Lung microvascular endothelial cell (primary cell): ENCODE results near the gene MEG3. TPM values are rescaled to one million over a fixed set of nuclear protein-coding genes. Genes with fewer than 3 reads are reported as not detected.

Experiments
- DNase-seq, 2 donors: peaks; one replicate each; pipeline versions ENCODE4 v3.0.0 to v3.0.0-alpha.2; 2010; ENCODE audit warnings: low read depth in 2 of 2
- total RNA-seq: library from RNA; depleted of rRNA; stranded (reverse); fragments of >200 nt; gene quantifications from 2 replicates; pipeline ENCODE4 v1.2.1, GENCODE V29; 2014

Gene MEG3
- total RNA-seq, 1 donor from 2014 or later, result 0.99 TPM

DNA sequence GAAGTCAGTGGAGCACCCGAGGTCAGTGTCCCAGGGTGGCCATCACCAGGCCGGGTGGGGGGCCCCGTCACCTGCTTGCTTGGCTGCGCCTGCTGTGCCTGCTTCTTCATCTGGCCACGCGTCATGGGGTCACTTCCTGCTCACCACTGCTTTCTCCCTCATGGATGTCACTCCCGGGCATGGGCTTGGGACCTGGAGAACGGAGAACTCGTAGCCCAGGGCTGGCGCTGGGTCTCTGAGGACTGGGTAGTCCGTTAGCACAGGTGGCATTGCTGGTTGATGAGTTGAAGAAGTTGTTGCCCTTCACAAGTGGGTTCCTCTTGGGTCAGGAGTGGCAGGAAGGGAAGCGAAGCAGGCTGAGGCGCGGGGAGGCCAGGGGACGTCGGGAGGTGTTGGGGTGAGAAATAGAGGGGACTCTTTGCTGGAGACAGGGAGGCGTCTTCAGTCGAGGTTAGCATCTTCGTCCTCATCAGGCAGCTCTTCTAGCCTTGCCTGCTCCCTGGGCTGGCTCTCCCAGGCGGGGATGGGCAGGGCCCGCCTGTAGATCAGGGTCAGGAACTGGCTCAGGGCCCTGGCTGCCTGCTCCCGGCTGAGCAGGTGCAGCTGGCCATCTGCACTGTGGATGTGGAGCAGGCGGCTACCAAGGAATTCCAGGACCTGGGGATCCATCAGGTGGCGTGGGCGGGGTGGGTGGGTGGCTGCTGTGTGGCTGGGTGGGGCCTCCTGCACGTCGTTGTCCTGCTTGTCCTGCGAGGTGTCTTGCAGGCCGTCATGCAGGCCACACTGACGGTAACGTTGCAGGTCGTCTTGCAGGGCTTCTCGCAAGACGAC, 54.6 kb downstream of the MEG3 start:
- DNase-seq, result no peak

DNA sequence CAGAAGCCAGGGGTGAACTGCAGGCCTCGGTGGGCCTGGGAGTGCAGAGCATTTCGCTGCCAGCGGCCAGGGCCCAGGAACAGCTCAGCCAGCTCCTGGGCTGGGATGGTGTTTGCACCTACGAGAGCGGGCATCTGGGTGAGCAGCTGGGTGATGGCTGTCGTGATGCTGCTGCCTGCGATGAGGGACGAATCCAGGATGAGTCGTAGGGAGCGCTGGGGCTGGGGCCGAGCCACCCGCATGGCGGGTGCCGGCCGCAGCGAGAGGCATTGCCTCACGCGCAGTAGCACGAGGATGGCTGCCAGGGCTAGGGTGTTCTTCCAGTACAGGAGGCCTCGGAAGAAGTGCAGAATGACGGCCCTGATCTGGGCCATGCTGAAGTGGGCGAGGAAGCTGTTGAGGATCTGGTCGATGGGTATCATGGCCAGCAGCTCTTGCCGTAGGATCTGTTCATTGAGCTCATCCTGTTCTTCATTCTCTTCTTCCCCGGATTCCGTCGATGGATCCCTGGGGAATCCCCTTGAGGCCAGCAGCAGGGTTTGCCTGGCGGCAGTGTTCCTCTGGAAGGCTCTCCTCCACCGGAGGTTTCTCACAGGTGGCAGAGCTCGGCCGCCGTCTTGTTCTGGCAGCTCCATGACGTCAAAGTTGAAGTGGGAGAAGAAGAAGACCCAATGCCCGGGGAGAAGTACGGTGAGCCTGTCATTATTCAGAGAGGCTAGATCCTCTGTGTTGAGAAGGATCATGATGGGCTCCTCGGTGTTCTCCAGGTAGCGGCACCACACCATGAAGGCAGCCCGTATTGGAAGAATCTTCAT, 55.5 kb downstream of the MEG3 start:
- no peak for DNase-seq

DNA sequence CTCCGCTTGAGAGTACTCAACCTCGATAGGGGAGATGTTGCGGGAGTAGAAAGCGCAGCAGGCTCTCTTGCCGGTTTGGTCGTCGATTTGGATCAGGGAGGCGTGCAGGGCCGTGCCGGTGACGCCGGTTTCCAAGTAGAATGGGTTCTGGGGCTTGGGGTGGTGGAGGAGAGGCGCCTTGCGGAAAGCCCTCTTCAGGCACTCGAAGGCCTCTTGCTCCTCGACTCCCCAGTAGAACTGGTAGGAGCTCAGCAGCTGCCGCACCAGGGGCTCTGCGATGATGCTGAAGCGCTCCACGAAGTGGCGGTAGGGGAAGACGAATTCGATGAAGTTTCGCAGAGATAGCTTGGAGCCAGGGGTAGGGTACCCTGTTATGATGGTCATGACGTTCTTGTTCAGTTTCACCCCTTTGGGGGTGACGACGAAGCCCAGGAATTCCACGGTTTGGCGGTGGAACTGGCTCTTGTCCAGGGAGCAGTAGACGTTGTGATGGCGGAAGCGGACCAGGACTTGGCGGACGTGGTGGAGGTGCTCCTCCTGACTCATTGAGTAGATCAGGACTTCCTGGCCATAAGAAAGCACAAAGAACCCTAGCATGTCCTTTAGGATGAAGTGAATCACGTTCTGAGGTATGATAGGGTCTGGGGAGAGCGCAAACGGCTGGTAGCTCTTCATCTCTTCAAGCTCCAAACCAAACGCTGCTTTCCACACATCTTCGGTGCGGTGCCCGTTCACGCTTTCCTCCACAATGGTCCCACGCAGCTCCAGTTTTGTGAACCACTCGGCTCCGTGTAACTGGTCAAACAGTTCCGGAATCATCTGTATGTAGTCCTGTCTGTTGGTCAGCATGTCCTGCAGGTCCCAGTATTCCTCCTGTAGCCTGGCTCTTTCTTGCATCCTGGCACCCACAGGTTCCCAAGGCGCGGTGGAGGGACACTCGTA, 56.4 kb downstream of the MEG3 start:
- no peak for DNase-seq

DNA sequence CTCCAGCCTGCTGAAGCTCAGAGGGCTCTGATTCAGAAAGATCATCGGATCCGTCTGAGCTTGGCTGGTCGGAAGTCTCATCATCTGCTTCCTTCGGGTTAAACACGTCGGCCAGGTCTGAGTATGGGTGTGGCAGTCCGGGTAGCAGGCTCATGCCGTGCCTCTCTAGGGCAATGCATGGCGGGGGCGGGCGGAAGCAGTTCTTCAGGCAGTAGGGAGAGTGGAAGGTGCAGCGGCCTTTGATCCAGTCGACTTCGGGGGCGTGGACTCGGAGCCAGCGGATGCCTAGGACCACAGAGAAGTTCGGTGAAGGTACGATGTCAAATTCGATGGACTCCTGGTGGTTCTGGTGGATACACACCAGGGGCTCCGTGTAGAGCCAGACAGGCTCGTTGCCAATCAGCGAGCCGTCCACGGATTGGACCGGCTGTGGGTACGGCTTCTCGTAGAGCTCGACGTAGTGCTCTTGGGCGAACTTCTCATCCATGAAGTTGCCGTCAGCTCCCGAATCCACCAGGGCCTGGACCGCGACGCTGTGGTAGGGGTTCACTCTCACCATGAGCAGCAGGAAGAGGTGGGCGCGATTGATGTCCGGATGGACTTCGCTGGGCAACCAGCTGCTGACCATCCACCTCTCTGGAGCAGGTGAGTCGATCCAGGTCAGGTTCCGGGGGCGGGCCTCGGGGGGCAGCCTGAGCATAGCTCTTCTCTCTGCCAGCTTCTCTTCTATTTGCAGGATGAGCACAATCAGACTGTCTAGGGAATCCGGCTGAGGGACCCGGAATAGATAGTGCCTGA, 57.3 kb downstream of the MEG3 start:
- no peak for DNase-seq

DNA sequence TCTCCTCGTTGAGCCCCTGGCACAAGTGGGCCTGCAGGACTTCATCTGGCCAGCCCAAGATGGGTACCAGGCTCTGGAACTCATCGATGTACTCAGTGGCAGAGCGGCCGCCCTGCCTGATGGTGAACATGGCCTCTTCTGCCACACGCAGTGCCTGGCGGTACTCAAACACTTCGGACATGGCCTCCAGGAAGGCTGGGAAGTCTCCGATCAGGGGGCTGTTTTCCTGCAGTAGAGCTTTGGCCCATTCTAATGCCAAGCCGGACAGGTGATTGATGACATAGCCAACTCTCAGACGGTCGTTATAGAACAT, 57.8 kb downstream of the MEG3 start:
- DNase-seq, result no peak

DNA sequence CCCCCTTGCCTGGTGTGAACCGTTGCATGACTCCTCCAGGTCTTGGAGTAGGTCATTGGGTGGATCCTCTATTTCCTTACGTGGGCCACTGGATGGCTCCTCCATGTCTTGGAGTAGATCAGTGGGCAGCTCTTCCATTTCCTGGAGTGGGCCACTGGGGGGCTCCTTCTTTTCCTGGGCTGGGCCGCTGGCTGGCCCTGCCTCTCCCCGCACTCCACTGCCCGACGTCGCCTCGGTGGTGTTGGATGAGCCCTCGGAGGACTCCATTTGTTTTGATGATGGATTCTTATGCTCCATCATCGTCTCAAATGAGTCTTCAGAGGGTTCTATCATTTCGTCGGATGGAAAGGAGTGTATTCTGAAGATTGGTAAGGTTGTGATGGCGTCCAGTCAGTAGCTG, 58.5 kb downstream of the MEG3 start:
- DNase-seq, result no peak

DNA sequence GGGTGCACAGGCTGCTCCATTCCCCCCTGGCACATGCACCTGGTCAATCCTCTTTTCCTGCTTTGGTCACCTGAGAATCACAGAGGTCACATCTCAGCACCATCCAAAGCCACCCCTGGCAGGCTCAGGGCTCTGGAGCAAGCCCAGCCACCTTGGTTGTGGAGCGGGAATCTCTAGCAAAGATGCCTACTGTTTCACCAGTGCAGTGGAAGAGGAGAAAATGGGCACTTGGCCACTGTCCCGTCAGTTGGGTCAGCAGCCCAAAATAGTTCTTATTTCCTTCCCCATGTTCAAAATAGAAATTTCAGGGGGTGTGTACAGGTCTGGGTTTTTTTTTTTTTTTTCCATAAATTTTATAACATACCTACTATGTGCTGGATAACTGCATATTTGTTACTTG, 59.3 kb downstream of the MEG3 start:
- no peak for DNase-seq

DNA sequence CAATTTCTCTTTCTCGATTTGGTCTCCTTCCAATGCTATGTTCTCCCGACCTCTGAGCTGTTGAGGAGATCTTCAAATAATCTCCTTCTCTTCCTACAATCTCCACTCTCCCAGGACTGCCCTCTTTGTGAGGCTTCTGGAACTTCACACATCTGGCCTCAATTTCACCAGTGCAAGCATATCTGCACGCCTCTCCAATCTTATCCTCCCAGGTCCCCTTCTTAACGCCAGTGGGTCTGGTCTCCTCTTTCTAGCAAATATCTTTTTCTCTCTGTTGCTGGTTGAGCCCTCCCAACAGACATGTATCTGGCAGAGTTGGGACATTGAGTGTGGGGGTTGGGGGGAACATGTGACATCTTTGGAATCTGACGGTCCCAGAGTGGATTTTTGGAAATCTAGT, 59.7 kb downstream of the MEG3 start:
- DNase-seq, result no peak

DNA sequence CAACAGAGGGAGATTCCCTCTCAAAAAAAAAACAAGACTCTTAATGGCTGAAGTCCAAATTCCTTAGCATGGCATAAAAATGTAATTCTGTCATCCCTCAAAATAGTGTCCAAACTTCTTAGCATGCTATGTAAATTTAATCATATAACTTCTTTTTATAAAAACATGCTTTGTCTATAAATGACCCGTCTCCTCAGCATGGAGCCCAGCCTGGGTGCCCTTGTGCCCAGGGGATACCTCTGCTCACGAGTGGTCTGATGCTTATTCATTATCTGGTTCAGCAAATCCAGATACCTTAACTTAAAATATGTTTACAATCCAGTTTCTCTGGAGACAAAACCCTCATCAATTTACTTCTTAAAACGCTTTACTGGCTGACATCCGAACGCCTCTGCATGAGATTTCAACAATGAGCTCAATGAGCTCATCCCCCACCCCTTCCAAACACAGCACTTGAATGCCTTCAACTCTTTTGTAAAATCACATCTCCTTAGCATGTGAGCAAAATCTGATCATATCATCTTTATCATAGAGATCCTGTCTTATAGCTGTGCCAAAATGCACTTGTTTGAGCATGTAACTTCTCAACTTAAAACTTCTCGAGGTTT, 61.9 kb downstream of the MEG3 start:
- no peak for DNase-seq

DNA sequence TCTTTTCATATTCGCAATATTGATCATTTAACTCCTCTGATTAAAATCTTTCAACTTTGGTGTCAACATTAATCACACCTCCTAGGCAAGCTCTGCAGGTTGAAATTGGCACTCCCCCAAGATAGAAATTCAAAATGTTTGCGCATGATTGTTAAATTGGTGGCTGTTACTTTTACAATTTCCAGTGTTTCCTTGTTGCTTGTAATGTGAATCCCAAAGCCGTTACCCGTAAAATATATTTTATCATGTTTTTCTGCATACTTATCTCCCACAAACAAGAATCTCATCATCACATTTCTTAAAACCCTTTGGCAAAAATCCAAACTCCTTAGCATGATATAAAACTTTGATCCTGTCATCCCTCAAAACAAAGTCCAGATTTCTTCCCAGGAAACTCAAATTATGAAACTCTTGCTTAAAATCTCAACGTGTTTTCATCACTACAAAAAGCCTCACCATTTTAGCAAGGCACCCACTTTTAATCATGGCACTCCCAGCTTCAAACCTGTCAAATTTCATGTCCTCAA, 62.9 kb downstream of the MEG3 start:
- no peak for DNase-seq

DNA sequence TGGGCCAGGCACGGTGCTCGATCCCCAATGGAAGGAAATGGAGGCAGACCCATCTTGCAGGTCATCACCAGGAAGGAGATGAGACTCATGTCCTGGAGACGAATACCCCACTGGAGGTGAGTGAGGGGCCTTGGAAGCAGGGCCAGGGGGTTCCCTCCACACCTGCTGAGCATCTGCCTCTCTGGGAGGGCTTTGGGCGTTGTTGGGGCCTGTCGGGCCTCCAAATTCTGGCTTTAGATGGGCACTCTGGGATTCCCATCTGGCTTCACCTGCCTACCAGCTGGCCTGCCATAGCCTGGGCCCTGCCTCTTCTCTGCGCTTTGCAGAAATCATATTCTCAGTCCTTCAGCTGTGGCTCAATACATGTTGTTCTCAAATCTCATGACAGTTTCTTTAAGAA, 63.7 kb downstream of the MEG3 start:
- no peak for DNase-seq

DNA sequence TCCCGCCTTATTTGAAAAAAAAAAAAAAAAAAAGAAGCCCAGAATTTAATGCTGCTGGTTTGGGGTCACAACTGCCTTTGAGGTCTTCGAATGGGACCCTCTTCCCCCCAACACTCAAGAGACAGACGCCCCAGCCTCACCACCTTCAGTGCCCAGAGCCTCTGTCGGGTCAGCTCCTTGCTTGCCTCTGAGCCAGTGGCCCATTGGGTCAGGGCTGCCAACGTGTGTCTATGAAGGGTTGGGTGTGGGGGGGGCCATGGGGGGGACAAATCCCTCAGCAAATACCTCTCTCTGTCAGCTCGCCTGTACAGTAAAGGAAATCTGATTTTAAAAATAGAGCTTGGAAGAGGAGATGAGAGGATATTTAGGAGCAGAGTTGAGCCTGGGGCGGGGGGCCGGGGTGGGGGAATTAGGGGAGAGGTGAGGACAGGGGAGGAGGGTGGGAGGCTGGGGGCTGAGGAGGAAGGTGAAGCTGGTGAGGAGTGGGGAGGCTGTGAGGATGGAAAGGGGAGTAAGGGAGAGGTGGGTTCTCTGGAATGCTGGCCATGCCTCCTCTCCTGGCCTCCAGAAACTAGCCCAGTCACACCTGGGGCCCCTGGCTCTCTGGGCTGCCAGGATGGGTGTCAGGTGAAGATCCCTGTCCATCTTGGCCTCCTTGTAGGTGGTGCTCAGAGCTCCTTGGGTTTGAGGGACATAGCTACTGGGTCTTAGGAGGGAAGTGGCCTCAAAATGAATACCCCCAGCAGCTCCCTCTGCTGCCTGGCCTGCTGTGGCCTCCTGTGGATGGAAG, 64.3 kb downstream of the MEG3 start:
- no peak for DNase-seq

DNA sequence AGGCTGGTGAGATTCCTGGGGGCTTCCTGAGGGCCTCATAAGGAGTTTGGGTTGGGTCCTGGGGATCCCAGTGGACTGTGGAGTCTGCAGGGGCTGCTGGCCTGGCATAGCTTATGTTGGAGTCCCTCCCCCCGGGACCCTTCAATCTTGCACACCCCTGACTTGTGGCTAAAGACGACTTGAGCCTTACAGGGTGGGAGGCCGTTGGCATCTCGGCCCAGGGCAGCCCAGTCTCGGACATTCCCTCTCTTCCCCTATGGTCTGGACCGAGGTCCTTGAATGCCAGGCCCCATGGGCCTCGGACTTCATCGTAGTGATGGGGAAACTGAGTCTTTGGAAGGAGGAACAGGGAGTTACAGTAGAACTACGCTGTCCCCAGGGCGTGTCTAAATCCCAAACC, 65.1 kb downstream of the MEG3 start:
- DNase-seq, result no peak

DNA sequence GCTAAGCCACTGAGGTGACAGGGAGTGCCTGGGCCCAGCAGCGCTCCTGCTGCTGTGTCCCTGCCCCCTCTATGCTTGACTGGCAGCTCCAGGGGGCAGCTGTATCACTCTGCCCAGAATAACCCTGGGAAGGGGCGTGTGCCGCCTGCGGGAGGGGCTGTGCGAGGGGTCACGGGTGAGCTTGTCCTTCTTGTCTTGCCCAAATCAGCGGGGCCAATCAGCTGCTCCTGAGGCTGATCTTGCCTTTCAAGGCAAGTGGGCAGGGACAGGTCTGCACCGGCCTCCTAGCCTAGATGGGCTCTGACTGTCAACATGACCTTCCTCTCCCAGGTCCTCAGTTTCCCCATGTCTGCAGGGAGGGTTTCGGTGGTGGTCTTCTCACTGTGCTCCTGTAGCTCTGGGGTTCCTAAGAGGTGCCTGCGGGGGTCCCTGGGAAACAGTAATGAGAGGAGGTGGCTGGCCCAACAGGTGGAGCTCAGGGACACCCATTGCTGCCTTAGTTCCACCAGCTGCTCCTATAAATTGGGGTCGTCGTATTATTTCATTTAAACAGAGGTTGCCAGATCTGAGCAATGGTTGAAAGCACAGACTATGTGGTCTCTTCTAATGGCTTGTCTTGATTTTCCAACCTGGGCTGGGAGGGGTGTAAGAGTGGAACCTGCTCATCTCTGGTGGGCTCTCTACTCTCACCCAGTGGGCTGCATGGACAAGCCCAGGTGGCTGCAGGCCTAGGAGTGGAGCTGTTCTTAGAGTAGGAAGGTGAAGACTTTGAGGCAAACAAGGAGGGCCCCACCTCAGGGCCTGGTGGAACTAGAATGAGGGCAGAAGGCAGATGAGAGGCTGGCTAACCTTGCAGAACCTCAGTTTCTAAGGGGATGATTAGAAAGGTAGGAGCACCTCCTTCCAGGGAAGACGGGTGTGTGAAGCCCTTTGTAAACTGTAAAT, 65.9 kb downstream of the MEG3 start:
- DNase-seq, result no peak

DNA sequence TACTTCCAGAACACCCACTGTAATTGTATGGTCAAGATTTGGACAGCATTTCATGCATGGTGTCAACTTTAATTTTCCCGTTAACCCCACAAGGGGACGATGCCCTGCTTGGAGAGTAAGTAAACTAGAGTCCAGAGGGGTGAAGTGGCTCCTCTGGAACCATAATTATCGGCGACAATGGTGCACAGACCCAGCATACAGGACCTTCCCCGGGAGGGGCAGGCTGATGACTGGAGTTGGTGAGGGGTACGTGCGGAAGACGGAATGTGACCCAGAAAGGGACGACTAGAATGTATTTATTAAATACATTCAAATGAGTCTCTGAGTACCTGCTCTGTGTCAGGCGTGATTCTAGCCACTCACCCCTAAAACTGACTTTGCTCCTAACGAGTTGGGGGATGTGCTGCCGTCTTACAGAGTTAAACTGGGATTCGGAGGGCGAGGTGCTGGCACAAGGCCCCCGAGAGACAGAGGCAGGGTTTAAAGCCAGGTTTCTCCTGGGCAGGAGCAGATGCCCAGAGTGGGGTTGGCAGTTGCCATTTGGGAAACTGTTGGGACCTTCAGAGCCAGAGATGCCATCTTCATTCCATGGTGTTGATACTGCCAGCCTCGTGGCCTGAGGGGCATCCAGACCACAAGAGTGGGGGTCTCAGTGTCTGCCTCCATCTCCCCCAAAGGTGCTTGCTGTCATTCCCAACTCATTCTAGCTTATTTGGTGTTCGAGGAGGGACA, 66.7 kb downstream of the MEG3 start:
- no peak for DNase-seq

DNA sequence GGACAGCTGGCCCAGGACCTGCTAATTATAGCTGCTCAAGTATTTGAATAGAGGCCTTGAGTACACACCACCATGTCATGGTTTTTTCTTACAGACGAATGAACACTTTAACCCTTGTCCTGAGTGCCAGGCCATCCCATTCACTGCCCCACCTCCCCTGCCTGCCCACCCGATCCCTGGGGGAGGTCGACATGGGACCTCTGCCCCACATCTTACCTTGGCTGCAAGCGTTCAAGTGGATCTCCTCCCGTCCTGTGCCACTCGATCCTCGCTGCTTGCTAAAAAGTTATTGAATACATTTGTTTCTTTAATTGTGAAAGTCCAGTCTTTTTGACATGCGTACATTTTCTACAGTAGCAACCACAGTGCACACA, 67.3 kb downstream of the MEG3 start:
- no peak for DNase-seq

DNA sequence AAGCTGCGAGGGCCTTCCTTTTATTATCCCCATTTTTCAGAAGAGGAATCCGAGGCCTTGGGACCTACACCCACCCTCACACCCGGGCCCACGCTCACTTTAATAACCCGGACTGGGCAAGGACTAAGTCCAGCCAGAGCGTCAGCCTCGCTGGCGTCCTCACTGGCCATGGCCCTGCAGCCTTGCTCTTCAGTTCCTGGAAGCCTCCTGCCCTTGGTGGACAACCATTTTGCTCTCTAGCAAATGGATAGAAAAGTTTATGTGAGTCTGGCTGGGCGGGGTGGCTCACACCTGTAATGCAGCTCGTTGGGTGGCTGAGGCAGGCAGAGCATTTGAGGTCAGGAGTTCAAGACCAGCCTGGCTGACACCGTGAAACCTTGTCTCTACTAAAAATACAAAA, 67.8 kb downstream of the MEG3 start:
- no peak for DNase-seq

DNA sequence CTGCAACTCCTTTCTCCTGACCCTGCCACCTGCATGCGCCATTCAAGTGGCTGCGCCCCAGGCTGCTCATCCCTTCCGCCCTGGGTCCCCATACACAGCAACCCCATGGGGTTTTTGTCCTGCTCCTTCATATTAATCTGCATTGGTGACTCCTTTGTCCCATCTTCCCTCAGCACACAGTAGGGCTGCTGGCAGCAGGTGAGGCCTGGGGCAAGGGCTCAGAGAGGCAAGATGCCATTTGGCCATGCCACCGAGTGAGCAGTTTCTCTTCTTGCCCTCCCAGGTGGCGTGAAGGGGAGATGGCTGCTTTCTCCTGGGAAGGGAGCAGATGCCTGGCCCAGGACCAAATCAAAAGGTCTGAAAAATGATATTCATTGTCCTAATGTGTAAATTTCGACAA, 68.5 kb downstream of the MEG3 start:
- DNase-seq, result no peak
